Raji (cell line): Measurements from ENCODE around the gene DNAH17.

Experiments
- POLR2A ChIP-seq: IDR thresholded peaks from 2 replicates; pipeline ENCODE4 v1.6.1; 2011; ENCODE audit warnings: low read depth, low read length, control low read depth; ENCODE audit not compliant: insufficient read depth

Gene DNAH17

DNA sequence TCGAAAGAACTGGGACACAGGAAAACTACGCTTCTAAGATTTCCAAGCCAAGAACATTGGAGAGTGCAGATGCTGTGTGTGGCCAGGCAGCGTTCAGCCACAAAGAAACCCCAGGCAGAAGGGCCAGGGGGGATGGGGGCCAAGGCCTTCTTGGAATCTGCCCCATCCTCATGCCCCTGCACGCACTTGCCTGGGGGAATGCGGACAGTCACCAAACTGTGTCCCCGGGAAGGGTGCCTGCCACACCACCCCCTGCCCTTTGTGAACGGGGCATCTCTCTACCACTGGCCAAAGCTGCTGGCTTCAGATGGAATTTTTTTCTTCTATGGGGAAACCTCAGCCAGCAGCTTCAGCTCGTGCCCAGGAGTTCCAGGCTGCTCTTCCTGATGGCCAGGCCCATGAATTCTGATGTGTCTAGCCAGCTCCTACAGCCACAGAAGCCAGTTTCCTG lies 32.0 kb upstream of the DNAH17 start:
- no peak for TF ChIP-seq POLR2A

DNA sequence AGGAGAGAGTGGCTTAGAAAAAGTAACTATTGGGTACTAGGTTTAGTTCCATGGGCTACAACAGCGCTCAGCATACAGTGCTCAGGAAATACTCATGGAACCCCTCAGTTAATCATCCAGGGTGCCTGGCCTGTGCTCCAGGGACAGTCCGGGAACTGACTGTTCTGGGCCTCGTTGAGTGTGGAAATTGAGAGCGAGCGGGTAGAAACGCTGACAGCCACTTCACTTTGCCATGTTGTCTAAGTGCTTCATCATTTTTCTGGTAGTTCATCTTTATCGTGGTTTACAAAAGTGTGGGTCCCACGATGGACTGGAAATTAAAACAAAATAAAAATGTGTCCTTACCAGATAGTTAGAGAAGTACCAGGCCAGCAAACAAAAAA lies 31.6 kb upstream of the DNAH17 start:
- no peak for TF ChIP-seq POLR2A

- TF ChIP-seq POLR2A, result no peak
Measured at GRCh38 chr17:78608122-78608803, 31.1 kb upstream of the DNAH17 start.

- no peak for TF ChIP-seq POLR2A
Measured at GRCh38 chr17:78607038-78607437, 29.8 kb upstream of the DNAH17 start.

DNA sequence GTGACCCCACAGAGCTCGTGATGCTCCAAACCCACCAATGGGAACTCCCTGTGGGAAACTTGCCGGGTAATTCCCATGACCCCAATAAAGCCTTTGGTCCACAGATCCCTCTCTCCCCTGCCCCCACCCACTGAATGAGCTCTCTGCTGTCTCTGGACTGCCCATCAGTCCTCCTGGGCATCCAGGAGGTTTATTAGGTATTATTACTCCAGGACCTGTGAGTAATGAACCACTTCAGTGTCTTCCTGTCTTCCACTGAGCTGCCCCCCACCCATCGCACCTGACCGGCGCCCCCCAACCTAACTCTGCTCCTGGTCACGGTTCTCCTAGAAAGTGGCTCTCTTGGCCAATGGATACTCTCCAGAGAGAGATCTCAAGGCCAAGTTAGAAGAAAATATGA lies 28.7 kb upstream of the DNAH17 start:
- no peak for TF ChIP-seq POLR2A

DNA sequence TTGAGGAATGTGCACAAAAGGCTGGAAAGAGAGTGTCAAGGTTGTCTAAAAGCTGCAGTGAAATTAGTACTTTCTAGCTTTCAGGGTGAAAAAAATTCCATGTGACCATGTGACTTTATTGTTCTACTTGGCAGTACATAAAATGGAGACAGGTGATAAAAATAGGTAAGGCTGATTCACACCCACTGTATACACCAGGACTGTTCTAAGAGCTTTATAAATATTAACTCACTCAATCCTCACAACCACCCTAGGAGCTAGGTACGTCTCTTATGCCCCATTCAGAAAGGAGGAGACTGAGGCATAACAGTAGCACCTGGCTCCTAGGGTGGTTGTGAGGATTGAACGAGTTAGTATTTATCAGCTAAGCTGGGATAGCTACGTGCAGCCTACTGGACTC lies 28.2 kb upstream of the DNAH17 start:
- TF ChIP-seq POLR2A, result no peak

DNA sequence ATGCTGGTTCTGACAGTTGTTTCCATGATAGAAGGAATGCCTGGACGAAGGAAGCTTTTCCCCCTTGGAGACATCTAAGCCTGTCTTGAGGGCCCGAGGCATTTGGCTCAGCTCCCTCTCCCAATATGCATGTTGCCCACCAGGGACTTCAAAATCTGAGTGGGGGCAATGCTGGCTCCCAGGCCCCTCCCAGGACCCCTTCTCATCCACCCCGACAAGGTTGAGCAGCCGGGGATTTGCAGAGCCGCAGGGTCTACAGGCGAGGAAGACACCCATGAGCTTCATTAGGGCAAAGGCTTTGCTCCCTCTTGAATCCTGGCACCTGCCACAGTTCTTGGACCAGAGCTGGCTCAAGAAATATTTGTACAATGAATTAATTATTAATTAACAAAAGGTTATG lies 25.1 kb upstream of the DNAH17 start:
- TF ChIP-seq POLR2A, result no peak

- no peak for TF ChIP-seq POLR2A
Measured at GRCh38 chr17:78601577-78602190, 24.5 kb upstream of the DNAH17 start.

DNA sequence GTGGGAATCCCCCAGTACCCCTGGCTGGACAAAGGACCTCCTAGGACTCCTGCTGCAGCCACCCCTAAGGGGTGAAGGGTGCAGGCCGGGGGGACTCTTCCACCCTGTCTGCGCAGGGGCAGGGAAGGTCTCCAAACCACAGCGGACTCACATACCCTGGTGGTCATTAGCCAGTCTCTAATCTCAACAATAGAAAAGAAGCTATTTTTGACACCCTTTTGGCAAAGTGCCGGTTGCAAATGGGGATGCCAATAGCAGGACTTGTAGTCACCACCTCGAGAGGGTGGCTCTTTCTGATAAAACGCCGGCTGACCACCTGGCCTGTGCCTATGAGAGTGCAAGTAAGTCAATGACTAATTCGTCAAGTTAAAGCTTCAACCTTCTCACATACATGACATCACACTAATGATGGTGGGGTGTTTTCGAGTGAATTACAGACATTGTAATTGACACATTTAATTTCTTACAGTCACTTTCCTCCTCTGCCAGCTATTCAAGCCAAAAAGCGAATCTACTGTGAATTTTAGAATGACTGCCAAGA lies 23.1 kb upstream of the DNAH17 start:
- no peak for TF ChIP-seq POLR2A

DNA sequence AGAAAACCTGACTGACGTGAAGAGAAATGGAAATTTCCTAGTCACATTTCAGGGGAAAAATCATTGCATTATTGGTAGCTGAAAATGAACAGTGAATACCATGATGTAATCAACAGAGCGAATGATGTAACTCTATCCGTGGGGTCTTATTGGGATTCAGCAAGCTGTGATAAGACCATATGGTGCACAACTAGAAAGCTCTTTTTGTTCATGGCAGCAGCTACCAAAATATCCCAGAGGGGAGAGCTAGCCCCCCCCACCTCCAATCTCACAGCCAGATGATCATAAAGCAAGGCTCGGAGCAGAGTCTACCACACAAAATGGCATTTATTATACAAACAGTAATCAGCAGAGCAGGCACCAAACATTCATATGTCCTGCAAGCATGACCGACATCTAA lies 22.2 kb upstream of the DNAH17 start:
- no peak for TF ChIP-seq POLR2A

GRCh38 chr17:78598013-78598471 lies 20.8 kb upstream of the DNAH17 start:
- no peak for TF ChIP-seq POLR2A

DNA sequence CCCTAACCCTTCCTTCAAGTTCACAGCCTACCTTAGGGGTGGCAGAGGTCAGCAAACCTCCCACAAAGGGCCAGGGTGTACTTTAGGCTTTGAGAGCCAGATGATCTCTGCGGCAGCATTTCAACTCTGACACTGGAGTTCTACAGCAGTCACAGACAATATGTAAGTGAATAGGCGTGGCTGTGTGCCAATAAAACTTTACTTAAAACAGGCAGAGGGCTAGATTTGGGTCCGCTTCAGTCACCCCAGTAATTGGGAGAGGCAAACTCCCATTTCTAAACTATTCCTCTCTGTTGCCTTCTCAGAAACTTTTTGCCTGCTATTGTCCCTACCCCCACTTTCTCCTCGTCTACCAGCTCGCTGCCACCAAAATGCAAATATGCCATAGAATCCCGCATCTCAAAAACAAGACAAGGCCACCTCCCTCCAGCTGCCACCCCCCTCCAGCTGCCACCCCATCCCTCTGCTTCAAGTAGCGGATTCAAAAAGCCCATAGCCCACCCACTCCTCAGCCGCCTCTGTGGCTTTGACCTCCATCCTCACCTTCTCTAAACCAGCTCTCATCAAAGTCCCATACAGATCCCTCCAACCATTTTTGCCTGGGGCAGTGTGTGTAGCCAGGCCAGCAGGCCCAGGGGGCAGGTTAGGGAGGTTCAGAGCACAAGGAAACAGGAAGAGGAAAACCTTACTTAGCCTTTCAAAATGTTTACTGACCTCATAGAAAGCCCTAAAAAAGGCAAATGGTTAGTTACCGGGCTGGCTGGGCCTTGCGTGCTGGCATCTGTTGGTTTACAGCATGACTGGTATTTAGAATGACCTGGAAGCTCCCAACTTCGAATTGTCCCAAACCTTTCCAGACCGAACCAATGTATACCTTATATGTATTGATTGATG lies 19.9 kb upstream of the DNAH17 start:
- TF ChIP-seq POLR2A, result no peak

DNA sequence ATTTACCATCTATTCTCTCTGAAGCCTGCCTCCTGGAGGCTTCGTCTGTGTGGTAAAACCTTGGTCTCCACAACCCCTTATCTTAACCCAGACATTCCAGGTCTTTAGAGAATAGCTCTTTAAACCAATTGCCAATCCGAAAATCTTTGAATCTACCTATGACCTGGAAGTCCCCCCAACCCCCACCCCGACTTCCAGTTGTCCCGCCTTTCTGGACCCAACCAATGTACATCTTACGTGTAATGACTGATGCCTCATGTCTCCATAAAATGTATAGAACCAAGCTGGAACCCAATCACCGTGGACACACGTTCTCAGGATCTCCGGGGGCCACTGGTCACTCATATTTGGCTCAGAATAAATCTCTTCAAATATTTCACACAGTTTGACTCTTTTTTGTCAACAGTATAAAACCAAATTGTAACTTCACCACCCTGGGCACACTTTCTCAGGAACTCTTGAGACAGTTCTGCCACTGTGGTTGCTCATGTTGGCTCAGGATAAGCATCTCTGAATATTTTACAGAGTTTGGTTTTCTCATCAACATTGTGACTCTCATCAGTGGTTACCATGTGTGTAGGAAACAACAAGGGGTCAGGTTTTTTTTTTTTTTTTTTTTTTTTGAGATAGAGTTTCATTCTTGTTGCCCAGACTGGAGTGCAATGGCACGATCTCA lies 18.1 kb upstream of the DNAH17 start:
- TF ChIP-seq POLR2A, result no peak

DNA sequence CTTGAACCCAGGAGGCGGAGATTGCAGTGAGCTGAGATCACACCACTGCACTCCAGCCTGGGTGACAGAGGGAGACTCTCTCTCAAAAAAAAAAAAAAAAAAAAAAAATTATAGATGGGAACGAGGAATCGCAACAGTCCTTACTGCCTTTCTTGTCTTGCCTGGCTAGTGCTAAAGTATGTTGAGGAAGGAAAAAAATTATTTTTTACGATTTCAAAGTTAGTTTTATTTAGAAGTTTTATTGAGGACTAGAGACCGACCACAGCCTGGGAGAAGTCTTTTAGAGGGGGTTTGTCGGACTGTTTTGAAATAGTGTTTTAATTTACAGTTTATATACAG lies 15.8 kb upstream of the DNAH17 start:
- TF ChIP-seq POLR2A, result no peak

DNA sequence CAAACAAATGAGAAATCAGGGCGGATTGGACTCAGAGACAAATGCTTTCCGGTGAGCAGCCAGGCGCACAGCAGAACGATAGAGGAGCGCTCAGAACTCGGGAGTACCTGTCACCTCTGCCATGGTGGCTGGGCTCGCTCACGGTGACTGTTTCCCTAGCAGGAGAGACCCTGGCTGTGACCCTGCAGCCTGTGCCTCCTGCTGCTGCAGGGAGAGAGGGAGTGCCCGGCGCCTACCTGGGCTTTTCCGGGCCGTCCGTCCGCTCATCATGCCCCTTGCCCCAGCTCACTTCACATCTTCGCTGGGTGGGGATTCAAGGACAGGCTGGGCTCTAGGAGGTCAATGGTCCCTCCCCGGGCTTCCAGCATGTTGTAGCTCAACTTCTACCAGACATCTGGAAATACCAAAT lies 14.1 kb upstream of the DNAH17 start:
- no peak for TF ChIP-seq POLR2A
